Urinary bladder (tissue), 4 donors: ENCODE measurements around the gene ABLIM2. TPM values are rescaled to one million over a fixed set of nuclear protein-coding genes. Genes with fewer than 3 reads are reported as not detected.

ENCODE experiments used
- DNase-seq: peaks from one replicate; pipeline ENCODE4 v3.0.0-alpha.2; 2015; ENCODE audit errors: extremely low spot score
- H3K27ac ChIP-seq: one replicate; pipeline ENCODE4 v1.5.1; 2013; ENCODE audit warnings: low read depth, mild to moderate bottlenecking, moderate library complexity
- H3K36me3 ChIP-seq: one replicate; pipeline ENCODE4 v1.6.1; 2013; ENCODE audit warnings: mild to moderate bottlenecking, moderate library complexity; ENCODE audit not compliant: insufficient read depth
- H3K4me1 ChIP-seq: one replicate; pipeline ENCODE4 v1.6.1; 2013; ENCODE audit warnings: mild to moderate bottlenecking, moderate library complexity; ENCODE audit not compliant: insufficient read depth
- H3K4me3 ChIP-seq: one replicate; pipeline ENCODE4 v1.5.1; 2013; ENCODE audit warnings: low read depth, low read length
- WGBS: extraction: QIAGEN DNeasy Blood & Tissue Kit; methylation state at CpG from one replicate; pipeline ENCODE4 v1.1.7; 2013; 5-methylcytosine and 5-hydroxymethylcytosine counted together
- polyA plus RNA-seq: library from polyadenylated mRNA; stranded (reverse); fragments of 200-250 nt; gene quantifications from one replicate; pipeline ENCODE4 v1.2.3, GENCODE V29; 2013
- total RNA-seq: library from RNA; depleted of rRNA; stranded (reverse); fragments of >200 nt; gene quantifications from one replicate; pipeline ENCODE4 v1.2.3, GENCODE V29; 2014
- donor health status: healthy with polysubstance abuse.
- donor health status: healthy.

Gene ABLIM2
- total and polyA plus RNA-seq, 2 donors, result 1.1 to 5.9 TPM

GRCh38 chr4:8106451-8107025 lies 52.1 kb downstream of the ABLIM2 start:
- H3K36me3 ChIP-seq, result no peaks in the 10 kb centered on the region
- 87% methylated on average over 24 of the region's 24 CpGs for WGBS

GRCh38 chr4:8105306-8106100 lies 53.1 kb downstream of the ABLIM2 start:
- no peak overlapping the region for H3K27ac ChIP-seq
- H3K4me3 ChIP-seq, result no peak overlapping the region
- no peak for DNase-seq
- H3K4me1 ChIP-seq, result no peaks in the 10 kb centered on the region
- 85% methylated on average over 32 of the region's 32 CpGs for WGBS
- H3K36me3 ChIP-seq, result no peaks in the 10 kb centered on the region

More at GRCh38 chr4:8106451-8107025, 52.1 kb downstream of the ABLIM2 start:
- Histone ChIP-seq H3K4me3 (no peak overlapping the region), H3K27ac (no peak overlapping the region), H3K4me1 (no peaks in the 10 kb centered on the region)
- DNase-seq, result no peak

- Histone ChIP-seq H3K27ac (no peak overlapping the region), H3K4me1 (no peaks in the 10 kb centered on the region), H3K4me3 (no peak overlapping the region), H3K36me3 (no peaks in the 10 kb centered on the region)
- no peak for DNase-seq
- 71% methylated on average over 22 of the region's 22 CpGs for WGBS
Observed at GRCh38 chr4:8104491-8105305, 53.9 kb downstream of the ABLIM2 start.

- no peaks in the 10 kb centered on the region for H3K4me1 ChIP-seq
- no peaks in the 10 kb centered on the region for H3K36me3 ChIP-seq
- no peak for DNase-seq
- no peak overlapping the region for H3K27ac ChIP-seq
- no peak overlapping the region for H3K4me3 ChIP-seq
- 65% methylated on average over 21 of the region's 21 CpGs for WGBS
Observed at GRCh38 chr4:8103421-8104390, 54.9 kb downstream of the ABLIM2 start.

GRCh38 chr4:8102831-8103230 lies 55.8 kb downstream of the ABLIM2 start:
- no peaks in the 10 kb centered on the region for H3K36me3 ChIP-seq
- WGBS, result 94% methylated on average over 11 of the region's 11 CpGs
- H3K27ac ChIP-seq, result no peak overlapping the region
- H3K4me3 ChIP-seq, result no peak overlapping the region
- no peak for DNase-seq
- H3K4me1 ChIP-seq, result no peaks in the 10 kb centered on the region

GRCh38 chr4:8102076-8102355 lies 56.6 kb downstream of the ABLIM2 start:
- DNase-seq, result no peak
- Histone ChIP-seq H3K27ac (no peak overlapping the region), H3K36me3 (no peaks in the 10 kb centered on the region), H3K4me3 (no peak overlapping the region), H3K4me1 (no peaks in the 10 kb centered on the region)
- WGBS, result 80% methylated on average over 3 of the region's 3 CpGs

GRCh38 chr4:8101213-8102075 lies 57.2 kb downstream of the ABLIM2 start:
- 49% methylated on average over 23 of the region's 23 CpGs for WGBS
- H3K27ac ChIP-seq, result no peak overlapping the region
- DNase-seq, result no peak
- no peaks in the 10 kb centered on the region for H3K36me3 ChIP-seq
- H3K4me3 ChIP-seq, result no peak overlapping the region
- no peaks in the 10 kb centered on the region for H3K4me1 ChIP-seq

- no peak overlapping the region for H3K4me3 ChIP-seq
- no peak for DNase-seq
- WGBS, result 75% methylated on average over 4 of the region's 4 CpGs
- no peaks in the 10 kb centered on the region for H3K4me1 ChIP-seq
- no peaks in the 10 kb centered on the region for H3K36me3 ChIP-seq
- H3K27ac ChIP-seq, result no peak overlapping the region
Observed at GRCh38 chr4:8099981-8100464, 58.6 kb downstream of the ABLIM2 start.

- DNase-seq, result no peak
- H3K4me3 ChIP-seq, result no peak overlapping the region
- no peaks in the 10 kb centered on the region for H3K36me3 ChIP-seq
- H3K27ac ChIP-seq, result no peak overlapping the region
- no peaks in the 10 kb centered on the region for H3K4me1 ChIP-seq
- WGBS, result 92% methylated on average over 12 of the region's 12 CpGs
Observed at GRCh38 chr4:8098506-8098905, 60.1 kb downstream of the ABLIM2 start.

- no peak overlapping the region for H3K4me3 ChIP-seq
- WGBS, result 80% methylated on average over 8 of the region's 8 CpGs
- no peaks in the 10 kb centered on the region for H3K4me1 ChIP-seq
- DNase-seq, result no peak
- H3K27ac ChIP-seq, result no peak overlapping the region
- H3K36me3 ChIP-seq, result no peaks in the 10 kb centered on the region
Observed at GRCh38 chr4:8097721-8098345, 60.8 kb downstream of the ABLIM2 start.

GRCh38 chr4:8097141-8097541 lies 61.5 kb downstream of the ABLIM2 start:
- Histone ChIP-seq H3K4me1 (no peaks in the 10 kb centered on the region), H3K36me3 (no peaks in the 10 kb centered on the region), H3K4me3 (no peak overlapping the region), H3K27ac (no peak overlapping the region)
- WGBS, result 91% methylated on average over 23 of the region's 23 CpGs
- no peak for DNase-seq

GRCh38 chr4:8096690-8097061 lies 61.9 kb downstream of the ABLIM2 start:
- no peak for DNase-seq
- H3K4me3 ChIP-seq, result no peak overlapping the region
- no peak overlapping the region for H3K27ac ChIP-seq
- no peaks in the 10 kb centered on the region for H3K36me3 ChIP-seq
- WGBS, result 57% methylated on average over 12 of the region's 12 CpGs
- no peaks in the 10 kb centered on the region for H3K4me1 ChIP-seq
